ENCODE data around the gene GNAZ. TPM values are rescaled to one million over a fixed set of nuclear protein-coding genes. Genes with fewer than 3 reads are reported as not detected.
A peak's percentile ranks its signal among the peaks of the same experiment; 100 is the strongest.

GNAZ gene
- total and polyA plus RNA-seq, 11 donors: 1.1 to 13.9 (median 2.5) TPM

GRCh38 chr22:23120415-23120899 is 50.1 kb downstream of the GNAZ start:
- no peaks in the 10 kb centered on the region for H3K36me3 ChIP-seq
- no peaks in the 10 kb centered on the region for H3K27me3 ChIP-seq
- H3K4me1 ChIP-seq: peaks cover 0 to 6% (median 0%) of the 10 kb centered on the region in 12 donors
- ATAC-seq: no peak
- H3K27ac ChIP-seq: no peak overlapping the region
- peak in 1 of 5 donors; percentile 33 for DNase-seq
- H3K4me3 ChIP-seq: no peak overlapping the region
- WGBS, 4 donors: 92 to 98% (median 97%) methylated on average over 7 of the region's 7 CpGs
- no peaks in the 10 kb centered on the region for H3K9me3 ChIP-seq
- intact Hi-C loops (cut with DNase I): loop anchor here in 1 of 10 donors (10.0 kb wide), 1 partner anchor 276 kb away; no protein-coding TSS in a partner anchor
- TF ChIP-seq CTCF (IDR thresholded peaks at IDR 0.05): no peak
- TF ChIP-seq POLR2A (IDR thresholded peaks at IDR 0.05): no peak

GRCh38 chr22:23121000-23121421 is 50.7 kb downstream of the GNAZ start:
- Histone ChIP-seq H3K36me3 (no peaks in the 10 kb centered on the region), H3K9me3 (no peaks in the 10 kb centered on the region), H3K4me3 (no peak overlapping the region), H3K4me1 (peaks cover 0 to 6% (median 0%) of the 10 kb centered on the region in 12 donors), H3K27me3 (no peaks in the 10 kb centered on the region), H3K27ac (no peak overlapping the region)
- ATAC-seq (no peak), DNase-seq (peak in 1 of 5 donors; percentile 21)
- 65 to 89% (median 75%) methylated on average over 4 of the region's 4 CpGs for WGBS, 4 donors
- no peak for TF ChIP-seq POLR2A (IDR thresholded peaks at IDR 0.05)
- intact Hi-C loops (cut with DNase I): loop anchor here in 1 of 10 donors (10.0 kb wide), 1 partner anchor 276 kb away; no protein-coding TSS in a partner anchor

GRCh38 chr22:23121424-23121823 is 51.1 kb downstream of the GNAZ start:
- intact Hi-C loops (cut with DNase I): loop anchor here in 1 of 10 donors (10.0 kb wide), 1 partner anchor 277 kb away; no protein-coding TSS in a partner anchor
- no peak for TF ChIP-seq CTCF (IDR thresholded peaks at IDR 0.05)
- no peak for TF ChIP-seq POLR2A (IDR thresholded peaks at IDR 0.05)
- ATAC-seq (no peak), DNase-seq (peak in 1 of 5 donors; percentile 7)
- no peaks in the 10 kb centered on the region for H3K27me3 ChIP-seq
- WGBS, 4 donors: 88 to 93% (median 90%) methylated on average over 9 of the region's 9 CpGs
- H3K9me3 ChIP-seq: no peaks in the 10 kb centered on the region
- H3K27ac ChIP-seq: no peak overlapping the region
- no peak overlapping the region for H3K4me3 ChIP-seq
- H3K36me3 ChIP-seq: no peaks in the 10 kb centered on the region
- H3K4me1 ChIP-seq: peaks cover 0 to 6% (median 0%) of the 10 kb centered on the region in 12 donors

GRCh38 chr22:23122216-23122957 is 52.1 kb downstream of the GNAZ start:
- TF ChIP-seq POLR2A (IDR thresholded peaks at IDR 0.05) (no peak), CTCF (IDR thresholded peaks at IDR 0.05) (no peak)
- ATAC-seq: no peak
- intact Hi-C loops (cut with DNase I): loop anchor here in 1 of 10 donors (10.0 kb wide), 1 partner anchor 278 kb away; no protein-coding TSS in a partner anchor

More at GRCh38 chr22:23122216-23122957, 52.1 kb downstream of the GNAZ start:
- no peak overlapping the region for H3K4me3 ChIP-seq
- peak in 1 of 5 donors; percentile 41 for DNase-seq
- no peak overlapping the region for H3K27ac ChIP-seq
- peaks cover 0 to 6% (median 0%) of the 10 kb centered on the region in 12 donors for H3K4me1 ChIP-seq
- WGBS, 4 donors: 88 to 95% (median 89%) methylated on average over 9 to 13 of the region's 13 CpGs
- no peaks in the 10 kb centered on the region for H3K36me3 ChIP-seq
- no peaks in the 10 kb centered on the region for H3K27me3 ChIP-seq
- no peaks in the 10 kb centered on the region for H3K9me3 ChIP-seq
